ENCODE data around the gene THSD4. TPM values are rescaled to one million over a fixed set of nuclear protein-coding genes. Genes with fewer than 3 reads are reported as not detected.
"Not testable (repeated sequence)": the region's sequence is repeated elsewhere in the genome, so short reads cannot be mapped to it uniquely, and the experiment has no call there.

The THSD4 gene
- total RNA-seq, 4 donors from 2014 or later = 2.7 to 49.2 (median 15.8) TPM

- DNase-seq (ENCODE audit: low spot score) (no peak), ATAC-seq (ENCODE audit: low FRiP score) (no peak)
- no peak for TF ChIP-seq CTCF (IDR thresholded peaks at IDR 0.05)
Observed at GRCh38 chr15:71391421-71392088, 276.3 kb downstream of the THSD4 start.

DNA sequence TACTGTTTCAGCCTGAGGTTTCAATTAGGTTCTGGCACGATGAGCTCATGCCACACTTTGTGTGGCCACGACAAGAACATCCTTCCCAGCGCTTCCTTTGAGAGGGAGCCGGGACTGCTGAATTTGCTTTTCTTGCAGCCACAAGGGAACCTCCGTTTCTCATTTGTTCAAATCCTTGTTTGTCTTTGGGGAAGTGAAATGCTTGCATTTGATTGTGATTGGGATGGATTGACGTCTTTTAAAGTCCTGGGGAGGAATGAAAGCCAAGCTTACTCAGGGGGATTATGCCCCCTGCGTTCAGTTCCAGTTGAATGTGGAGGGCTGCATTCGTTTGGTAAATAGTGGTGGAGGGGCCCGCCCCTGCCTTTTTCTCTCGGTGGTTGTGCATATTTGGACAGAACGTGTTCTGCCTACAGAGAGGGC is 277.6 kb downstream of the THSD4 start:
- no peak for TF ChIP-seq CTCF (IDR thresholded peaks at IDR 0.05)
- DNase-seq (ENCODE audit: low spot score) (no peak), ATAC-seq (ENCODE audit: low FRiP score) (no peak)

GRCh38 chr15:71393383-71393782 is 278.1 kb downstream of the THSD4 start:
- DNase-seq (ENCODE audit: low spot score) (no peak), ATAC-seq (ENCODE audit: low FRiP score) (no peak)
- no peak for TF ChIP-seq CTCF (IDR thresholded peaks at IDR 0.05)

GRCh38 chr15:71396536-71397125 is 281.4 kb downstream of the THSD4 start:
- ATAC-seq (ENCODE audit: low FRiP score) (no peak), DNase-seq (ENCODE audit: low spot score) (no peak)
- TF ChIP-seq CTCF (IDR thresholded peaks at IDR 0.05) = no peak

- DNase-seq (ENCODE audit: low spot score) = no peak
- no peak for ATAC-seq (ENCODE audit: low FRiP score)
- no peak for TF ChIP-seq CTCF (IDR thresholded peaks at IDR 0.05)
Observed at GRCh38 chr15:71397377-71397776, 282.1 kb downstream of the THSD4 start.

GRCh38 chr15:71400294-71400693 is 285.0 kb downstream of the THSD4 start:
- no peak for TF ChIP-seq CTCF (IDR thresholded peaks at IDR 0.05)
- DNase-seq (ENCODE audit: low spot score) (no peak), ATAC-seq (ENCODE audit: low FRiP score) (no peak)

DNA sequence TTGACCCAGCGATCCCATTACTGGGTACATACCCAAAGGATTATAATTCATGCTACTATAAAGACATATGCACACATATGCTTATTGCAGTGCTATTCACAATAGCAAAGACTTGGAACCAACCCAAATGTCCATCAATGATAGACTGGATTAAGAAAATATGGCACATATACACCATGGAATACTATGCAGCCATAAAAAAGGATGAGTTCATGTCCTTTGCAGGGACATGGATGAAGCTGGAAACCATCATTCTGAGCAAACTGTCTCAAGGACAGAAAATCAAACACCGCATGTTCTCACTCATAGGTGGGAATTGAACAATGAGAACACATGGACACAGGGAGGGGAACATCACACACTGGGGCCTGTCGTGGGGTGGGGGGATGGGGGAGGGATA is 286.5 kb downstream of the THSD4 start:
- DNase-seq (ENCODE audit: low spot score); ATAC-seq (ENCODE audit: low FRiP score): not testable (repeated sequence)
